Embryonic facial prominence (tissue), 1 donor: ENCODE measurements around the gene PDE3B.
"Not testable (repeated sequence)": the region's sequence is repeated elsewhere in the genome, so short reads cannot be mapped to it uniquely, and the experiment has no call there.

Source experiments
- DNase-seq: peaks from one replicate; pipeline ENCODE4 v3.0.0-alpha.2; 2016; ENCODE audit errors: extremely low spot score

Gene PDE3B

DNA sequence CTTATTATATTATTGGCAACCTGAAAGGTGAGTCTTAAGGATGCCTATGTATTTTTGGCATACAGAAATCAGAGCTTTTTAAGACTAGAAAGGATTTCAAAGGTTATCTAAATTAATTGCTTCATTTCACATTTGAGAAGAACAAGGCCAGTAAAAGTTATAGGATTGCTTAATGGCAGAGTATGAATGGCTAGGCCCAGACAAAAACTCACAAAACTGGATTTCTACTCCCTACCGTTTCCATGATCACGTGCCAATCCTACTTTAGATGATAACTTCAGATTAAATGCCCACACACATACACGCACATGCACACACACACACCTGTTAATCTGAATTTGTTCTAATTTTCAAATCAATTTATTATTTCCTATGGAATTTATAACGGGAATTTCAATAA, 1.8 kb upstream of the PDE3B start:
- DNase-seq, result no peak

DNA sequence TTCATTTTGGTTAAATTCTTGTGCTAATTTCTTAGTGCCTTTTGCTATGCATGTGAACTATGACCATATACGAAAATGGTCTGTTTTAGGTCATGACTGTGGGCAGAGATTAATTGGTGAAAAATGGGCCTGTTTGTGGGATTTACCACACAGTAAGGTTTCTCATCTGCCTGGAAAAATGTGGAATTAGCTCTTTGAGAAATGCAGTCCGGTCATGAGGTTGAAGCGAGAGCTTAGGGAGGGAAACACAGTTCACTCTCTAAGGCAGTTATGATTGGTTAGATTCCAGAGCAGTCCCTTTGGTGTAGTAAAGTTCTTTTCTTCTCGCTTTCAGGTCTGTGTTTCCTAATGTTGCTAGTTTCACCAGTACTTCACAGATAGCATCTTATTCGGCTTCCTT, 1.2 kb upstream of the PDE3B start:
- DNase-seq, result no peak

DNA sequence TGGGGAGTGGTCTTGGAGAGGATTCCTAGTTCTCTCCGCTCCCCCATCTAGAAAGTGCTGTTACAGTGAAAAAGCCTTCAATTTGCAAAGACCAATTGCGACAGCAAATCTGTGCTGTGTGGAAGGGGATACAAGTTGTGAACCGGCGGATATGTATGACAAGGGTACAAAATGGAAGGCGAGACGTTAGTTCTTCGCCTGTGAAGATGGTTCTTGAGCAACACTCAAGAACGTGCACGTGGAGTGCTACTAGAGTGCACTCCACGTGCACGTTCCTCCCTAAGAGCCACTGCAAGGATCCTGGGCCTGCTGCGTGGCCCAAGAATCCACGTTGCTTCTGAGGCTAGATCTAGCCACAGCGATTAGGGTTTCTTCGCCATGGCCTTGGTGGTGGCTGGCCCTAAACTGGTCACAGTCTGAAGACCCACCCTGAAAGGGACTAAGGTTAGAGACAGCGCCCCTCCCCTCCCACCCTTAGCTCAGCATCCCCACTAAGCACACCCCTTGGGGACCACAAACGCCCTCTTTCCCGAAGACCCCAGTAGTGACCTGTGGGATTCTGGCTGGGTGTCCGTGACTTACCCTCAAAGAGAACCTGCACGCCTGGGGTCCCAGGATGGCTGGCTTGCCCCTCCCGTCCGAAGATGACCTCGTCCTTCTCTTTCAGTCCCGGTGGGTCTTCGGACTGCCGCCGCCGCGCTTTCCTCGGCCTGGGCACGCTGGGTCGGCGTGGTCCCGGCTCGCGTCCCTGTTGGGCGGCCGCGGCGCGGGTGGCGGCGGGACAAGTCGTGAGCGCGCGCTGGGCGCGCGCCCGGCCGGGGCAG, 519 bp upstream of the PDE3B start:
- DNase-seq, result no peak

DNA sequence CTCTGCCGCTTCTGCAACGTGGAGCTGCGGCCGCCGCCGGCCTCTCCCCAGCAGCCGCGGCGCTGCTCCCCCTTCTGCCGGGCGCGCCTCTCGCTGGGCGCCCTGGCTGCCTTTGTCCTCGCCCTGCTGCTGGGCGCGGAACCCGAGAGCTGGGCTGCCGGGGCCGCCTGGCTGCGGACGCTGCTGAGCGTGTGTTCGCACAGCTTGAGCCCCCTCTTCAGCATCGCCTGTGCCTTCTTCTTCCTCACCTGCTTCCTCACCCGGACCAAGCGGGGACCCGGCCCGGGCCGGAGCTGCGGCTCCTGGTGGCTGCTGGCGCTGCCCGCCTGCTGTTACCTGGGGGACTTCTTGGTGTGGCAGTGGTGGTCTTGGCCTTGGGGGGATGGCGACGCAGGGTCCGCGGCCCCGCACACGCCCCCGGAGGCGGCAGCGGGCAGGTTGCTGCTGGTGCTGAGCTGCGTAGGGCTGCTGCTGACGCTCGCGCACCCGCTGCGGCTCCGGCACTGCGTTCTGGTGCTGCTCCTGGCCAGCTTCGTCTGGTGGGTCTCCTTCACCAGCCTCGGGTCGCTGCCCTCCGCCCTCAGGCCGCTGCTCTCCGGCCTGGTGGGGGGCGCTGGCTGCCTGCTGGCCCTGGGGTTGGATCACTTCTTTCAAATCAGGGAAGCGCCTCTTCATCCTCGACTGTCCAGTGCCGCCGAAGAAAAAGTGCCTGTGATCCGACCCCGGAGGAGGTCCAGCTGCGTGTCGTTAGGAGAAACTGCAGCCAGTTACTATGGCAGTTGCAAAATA, 816 bp downstream of the PDE3B start:
- DNase-seq, result no peak

DNA sequence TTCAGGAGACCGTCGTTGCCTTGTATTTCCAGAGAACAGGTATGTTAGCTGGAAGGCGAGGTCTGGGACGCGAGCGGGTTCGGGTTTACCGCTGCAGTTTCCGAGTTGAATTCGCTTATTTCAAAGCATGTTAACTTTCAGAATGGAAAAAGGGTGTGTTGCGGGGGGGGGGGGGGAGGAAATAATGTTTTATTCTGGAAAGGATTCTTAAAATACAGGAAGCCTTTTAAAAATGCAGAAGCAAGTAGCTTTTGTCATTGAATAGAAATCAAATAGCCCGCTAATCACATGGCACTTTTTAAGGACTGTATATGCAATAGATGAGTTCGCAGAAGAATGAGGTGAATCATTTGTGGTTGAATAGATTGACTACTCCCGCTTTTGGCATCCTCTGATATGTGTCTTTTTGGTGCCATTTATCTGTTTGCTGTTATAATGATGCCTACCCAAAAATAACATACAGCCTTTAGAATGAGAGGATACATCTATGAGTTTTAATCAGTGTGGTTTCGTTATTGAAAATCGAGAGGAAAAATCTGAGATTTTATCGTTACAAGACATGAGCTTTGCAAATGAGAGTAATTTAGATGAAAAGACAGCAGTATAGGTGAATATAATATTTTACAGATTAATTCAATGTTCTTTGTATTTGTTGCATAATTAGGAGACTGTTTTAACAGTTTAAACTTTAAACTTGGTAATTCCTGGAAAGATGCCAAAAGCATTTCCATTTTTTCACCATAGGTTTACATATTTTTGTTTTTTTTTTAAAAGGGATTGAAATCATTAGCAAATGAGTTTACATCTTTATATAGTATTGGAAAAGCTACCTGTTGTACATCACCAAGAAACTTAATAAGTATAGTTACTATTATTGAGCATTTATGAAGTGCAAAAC, 1.7 kb downstream of the PDE3B start:
- no peak for DNase-seq

DNA sequence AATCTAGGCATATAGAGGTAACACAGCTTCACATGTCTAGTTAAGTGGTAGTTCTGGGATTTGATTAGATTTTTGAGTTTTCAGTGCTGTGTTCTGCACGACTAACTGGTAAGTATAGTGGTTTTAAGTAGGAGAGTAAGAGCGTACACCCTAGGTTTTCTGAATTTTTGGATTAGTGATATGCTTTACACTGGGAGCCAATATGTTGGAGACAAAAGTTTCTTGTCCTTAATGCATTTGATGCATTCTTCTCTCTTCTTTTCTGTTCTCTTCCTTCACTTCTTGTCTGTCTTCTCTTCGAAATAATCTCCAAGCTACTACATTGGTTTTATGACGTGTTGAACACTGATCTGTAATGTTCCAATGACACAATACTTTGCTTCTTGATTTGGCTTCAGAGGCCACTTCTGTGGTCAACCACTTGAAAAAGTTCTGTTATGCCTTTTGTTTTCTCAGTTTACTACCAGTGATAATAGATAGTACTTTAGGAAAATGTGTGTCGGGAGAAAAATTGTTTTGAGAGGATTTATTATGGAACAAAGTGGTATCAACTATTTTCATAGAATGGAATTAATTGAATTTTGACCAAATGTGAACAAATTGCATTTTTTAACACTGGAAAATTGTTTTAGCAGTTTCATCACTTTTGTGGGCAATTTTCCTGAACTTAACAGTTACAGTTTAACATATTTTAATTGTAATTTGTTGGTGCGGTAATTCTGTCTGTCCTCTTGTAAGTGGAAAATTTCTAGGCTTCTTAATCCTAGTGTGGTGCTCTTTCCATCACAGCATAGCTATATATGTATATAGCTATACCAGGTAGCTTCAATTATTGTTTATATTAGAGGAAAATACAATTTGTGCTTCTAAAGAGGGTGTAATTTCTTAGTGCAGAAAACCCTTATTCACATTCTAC, 2.6 kb downstream of the PDE3B start:
- no peak for DNase-seq

DNA sequence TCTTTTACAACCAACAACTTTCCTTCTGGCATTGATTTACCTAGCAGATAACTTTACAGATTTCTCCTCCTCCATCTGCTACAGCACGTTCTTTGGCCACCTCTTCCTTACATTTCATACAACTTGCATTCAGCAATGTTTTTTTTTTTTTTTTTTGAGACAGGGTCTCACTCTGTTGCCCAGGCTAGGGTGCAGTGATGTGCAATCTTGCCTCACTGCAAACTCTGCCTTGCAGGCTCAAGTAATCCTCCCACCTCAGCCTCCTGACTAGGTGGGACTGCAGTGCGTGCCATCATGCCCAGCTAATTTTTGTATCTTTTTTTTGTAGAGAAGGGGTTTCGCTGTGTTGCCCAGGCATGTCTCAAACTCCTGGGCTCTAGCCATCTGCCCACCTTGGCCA, 6.5 kb downstream of the PDE3B start:
- DNase-seq, result no peak

DNA sequence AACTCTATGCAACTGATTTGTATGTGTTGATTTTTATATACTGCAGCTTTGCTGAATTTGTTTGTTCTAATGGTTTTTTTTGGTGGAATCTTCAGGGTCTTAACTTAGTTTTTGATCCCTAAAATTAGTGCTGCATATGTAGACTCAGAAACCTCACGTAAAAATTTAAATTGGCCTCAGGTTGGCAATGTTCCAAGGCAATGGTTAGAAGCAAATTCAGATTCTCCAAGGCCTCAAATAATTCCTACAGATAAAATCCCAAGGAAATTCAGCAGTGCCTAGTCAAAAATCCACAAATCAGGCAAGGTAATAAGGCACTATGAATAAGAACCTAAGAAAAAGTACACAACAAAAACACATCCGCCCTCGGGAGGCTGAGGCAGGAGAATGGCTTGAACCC, 9.5 kb downstream of the PDE3B start:
- DNase-seq, result no peak

DNA sequence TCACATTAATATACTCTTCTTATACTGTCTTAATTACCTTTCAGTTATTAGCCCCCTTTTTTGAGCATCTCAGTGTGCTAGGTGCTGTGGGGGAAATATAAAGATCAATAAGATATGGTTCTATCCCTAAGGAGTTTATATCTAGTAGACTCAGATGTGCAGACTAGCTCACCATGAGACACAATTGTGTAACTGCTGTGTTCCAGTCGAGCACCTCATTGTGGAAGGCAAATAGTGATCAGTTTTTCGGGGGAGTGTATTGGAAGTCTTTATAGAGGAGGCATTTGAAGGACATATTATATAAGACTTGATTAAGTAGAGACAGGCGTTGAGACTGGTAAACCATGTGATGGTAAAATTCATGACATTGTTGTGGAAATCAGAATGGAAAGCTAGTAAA, 11.8 kb downstream of the PDE3B start:
- DNase-seq, result no peak

DNA sequence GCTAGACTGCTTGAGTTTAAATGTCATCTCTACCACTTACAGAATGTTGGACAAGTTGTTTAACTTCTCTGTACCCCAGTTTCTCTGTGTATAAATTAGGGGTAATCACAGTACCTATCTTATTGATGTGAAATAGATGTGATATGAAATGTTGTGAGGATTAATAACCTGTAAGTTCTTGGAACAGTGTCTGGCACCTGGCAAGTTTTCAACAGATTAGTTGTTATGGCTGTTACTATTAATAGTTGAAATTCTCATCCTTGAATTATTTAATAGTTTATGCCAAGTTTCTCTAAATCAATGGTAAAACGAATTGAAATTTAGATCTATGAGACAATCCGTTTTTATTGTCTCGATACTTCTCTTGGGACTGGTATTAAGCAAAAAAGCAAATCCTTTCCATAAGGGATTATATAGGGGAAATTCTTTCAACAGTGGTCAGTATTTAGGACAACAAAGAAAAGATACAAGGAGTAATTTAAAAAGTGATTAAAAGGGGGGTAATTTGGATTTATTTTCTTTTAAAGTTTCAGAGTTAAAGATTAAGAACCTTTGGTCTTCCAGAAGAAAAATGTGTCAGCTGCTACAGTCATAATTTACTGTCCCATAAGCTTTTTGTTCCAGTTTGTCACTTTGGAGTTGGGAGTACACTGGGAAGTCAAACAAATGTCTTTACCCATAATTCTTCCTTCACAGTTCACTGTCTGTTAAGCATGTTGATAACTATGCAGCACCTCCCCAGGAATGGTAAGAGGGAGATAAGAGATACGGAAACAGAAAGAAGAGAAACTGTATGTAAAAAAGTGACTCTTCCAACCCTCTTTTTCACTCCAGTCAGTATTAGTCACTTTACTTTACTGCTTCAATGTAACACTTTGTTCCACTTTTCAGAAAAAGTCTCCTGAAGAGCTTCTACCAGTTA, 13.2 kb downstream of the PDE3B start:
- no peak for DNase-seq

DNA sequence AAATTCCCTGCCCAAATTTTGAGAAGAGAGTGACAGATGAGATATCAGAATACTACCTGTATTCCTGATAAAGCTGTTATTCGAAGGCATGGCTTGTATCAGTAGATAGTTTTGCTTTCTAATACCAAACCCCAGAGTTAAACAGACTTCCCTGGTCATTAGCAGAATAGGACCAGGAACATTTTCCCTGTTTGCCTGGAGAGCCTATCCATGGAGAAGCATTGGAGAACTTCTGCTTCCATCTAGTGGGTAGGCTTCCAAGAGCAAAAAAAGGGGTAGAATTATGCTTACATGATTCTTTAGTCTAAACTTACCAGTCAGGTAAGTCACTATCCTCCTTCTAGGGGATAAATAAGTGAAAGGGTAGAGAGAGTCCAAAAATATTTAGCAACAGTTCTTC, 14.2 kb downstream of the PDE3B start:
- no peak for DNase-seq

DNA sequence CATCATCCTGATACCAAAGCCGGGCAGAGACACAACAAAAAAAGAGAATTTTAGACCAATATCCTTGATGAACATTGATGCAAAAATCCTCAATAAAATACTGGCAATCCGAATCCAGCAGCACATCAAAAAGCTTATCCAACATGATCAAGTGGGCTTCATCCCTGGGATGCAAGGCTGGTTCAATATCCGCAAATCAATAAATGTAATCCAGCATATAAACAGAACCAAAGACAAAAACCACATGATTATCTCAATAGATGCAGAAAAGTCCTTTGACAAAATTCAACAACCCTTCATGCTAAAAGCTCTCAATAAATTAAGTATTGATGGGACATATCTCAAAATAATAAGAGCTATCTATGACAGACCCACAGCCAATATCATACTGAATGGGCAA, 21.3 kb downstream of the PDE3B start:
- DNase-seq, result not testable (repeated sequence)

DNA sequence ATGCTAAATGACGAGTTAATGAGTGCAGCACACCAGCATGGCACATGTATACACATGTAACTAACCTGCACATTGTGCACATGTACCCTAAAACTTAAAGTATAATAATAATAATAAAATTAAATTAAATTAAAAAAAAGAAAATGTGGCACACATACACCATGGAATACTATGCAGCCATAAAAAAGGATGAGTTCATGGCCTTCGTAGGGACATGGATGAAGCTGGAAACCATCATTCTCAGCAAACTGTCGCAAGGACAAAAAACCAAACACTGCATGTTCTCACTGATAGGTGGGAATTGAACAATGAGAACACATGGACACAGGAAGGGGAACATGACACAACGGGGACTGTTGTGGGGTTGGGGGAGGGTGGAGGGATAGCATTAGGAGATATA, 23.7 kb downstream of the PDE3B start:
- not testable (repeated sequence) for DNase-seq

DNA sequence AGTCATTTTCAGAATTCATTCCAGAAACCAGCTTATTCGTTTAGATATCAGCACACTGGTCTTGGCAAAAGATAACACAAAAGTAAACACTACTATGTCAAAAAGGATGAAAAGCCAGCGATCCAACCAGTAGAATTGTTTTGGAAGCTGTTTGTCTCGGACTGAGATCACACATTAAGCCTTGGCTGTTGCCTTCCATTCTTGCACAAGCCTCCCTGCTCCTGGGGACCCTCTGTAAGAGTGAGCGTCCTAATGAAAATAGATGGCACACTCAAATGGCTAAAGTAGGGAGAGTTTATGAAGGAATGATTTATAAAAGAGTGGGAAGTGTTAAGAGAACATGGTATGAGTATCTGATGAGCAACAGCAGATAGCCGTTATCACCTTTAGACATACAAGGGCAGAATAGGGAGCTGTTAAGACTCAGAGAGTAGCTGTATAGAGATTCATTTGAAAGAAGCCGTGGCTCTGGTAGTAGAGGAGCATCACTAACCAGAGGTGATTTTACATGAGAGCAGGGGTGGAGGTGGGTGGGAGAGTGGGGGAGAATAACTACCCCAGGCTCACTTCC, 25.2 kb downstream of the PDE3B start:
- DNase-seq, result no peak

DNA sequence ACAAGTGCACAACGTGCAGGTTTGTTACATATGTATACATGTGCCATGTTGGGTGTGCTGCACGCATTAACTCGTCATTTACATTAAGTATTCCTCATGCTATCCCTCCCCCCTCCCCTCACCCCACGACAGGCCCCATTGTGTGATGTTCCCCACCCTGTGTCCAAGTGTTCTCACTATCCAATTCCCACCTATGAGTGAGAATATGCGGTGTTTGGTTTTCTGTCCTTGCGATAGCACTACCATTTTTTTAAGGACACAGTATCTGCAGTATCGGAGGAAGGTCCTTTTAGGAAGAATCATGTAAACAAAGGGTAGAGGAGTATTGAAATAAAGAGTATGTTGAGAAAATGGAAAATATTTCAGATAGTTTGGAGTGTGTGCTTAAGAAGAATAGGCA, 25.9 kb downstream of the PDE3B start:
- DNase-seq, result no peak

DNA sequence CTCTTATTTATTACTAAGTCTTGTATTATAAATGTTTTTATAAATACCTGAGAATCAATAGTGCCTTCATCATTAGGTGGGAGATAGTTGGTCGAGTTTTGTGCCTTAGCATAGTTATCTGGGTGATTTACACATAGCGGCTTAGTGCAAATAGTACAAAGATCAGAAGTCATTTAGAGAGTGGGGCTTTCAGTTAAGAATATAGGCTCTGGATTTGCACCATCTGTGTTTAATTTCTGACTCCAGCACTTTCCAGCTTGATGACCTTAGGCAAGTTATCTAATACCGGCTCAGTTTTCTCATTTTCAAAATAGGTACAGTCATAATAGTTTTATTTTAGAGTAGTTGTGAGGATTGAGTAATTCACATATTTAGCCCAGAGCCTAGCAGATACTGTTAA, 26.4 kb downstream of the PDE3B start:
- no peak for DNase-seq

DNA sequence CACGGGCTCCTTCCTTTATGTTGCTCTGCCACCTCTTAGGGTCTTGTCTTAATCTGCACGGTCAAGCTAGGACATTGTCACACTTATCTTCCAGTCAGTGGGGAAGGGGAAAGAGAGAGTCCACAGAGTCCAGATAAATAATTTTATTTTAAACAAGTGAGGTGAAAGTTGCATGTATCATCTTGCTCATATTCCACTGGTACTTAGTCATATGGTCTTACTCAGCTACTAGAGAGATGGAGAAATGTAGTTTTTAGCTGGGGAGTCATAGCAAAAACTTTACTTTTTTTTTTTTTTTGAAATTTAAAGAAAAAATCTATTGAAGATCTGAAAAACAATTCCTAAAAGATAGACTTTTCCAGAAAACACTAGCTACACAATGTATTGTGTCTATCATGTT, 29.0 kb downstream of the PDE3B start:
- no peak for DNase-seq

DNA sequence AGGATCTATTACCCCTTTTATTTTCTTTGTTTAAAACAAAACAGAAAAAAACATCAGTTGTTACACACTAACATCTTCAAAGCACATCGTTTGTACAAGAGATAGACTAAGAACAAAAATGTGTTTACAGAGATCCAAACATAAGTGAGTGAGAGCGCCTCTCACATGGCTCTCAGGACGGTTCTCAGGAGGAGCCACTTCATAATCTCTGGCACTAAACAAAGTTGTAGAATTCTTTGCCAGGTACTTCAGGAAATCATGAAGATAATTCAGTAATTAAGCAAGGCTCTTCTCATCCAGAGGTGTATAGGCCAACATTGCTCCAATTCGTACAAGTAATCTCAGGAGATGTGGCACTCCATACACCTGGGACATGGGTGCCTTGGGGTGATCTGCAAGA, 29.8 kb downstream of the PDE3B start:
- no peak for DNase-seq

DNA sequence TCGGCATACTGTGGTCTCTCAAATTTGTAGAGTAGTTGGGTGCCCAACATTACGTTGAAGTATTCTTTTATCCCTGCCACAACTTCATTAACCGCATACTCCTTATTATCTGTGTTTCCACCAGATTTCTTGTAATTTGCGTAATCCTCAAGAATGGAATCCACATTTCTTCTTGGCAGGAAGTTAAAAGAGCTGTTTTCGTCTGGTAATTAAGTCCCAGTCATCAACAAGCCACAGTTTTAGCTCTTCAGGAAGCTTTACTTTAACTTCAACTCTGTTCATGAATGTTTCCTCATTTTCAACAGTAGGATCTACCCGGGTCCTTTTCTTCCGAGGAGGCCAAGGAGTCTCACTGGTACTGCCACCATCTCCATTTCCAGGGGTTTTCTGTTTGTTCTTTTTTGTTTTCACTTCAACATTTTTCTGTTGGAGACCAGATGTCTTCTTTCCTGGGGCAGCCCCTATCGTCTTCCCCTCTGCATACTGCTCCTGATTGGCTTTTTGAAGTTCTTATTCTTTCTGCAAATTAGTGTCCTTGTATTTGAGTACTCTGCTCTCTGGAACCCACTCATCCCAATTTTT, 30.3 kb downstream of the PDE3B start:
- no peak for DNase-seq
